PC-9 (cell line): ENCODE data around the gene VSTM5.

Source experiments
- EZH2 ChIP-seq: fragments of 200-600 bp; sonication (generic); IDR thresholded peaks from 2 replicates; pipeline ENCODE4 v1.8.0; 2017; ENCODE audit warnings: antibody characterized with exemption, low read depth
- TF ChIP-seq, protein P1 (sequence below): fragments of 200-600 bp; sonication (generic); conservative IDR thresholded peaks from 2 replicates; pipeline ENCODE4 v1.6.1; 2017; ENCODE audit warnings: mixed run types, antibody characterized with exemption, mild to moderate bottlenecking, moderate library complexity

DNA sequence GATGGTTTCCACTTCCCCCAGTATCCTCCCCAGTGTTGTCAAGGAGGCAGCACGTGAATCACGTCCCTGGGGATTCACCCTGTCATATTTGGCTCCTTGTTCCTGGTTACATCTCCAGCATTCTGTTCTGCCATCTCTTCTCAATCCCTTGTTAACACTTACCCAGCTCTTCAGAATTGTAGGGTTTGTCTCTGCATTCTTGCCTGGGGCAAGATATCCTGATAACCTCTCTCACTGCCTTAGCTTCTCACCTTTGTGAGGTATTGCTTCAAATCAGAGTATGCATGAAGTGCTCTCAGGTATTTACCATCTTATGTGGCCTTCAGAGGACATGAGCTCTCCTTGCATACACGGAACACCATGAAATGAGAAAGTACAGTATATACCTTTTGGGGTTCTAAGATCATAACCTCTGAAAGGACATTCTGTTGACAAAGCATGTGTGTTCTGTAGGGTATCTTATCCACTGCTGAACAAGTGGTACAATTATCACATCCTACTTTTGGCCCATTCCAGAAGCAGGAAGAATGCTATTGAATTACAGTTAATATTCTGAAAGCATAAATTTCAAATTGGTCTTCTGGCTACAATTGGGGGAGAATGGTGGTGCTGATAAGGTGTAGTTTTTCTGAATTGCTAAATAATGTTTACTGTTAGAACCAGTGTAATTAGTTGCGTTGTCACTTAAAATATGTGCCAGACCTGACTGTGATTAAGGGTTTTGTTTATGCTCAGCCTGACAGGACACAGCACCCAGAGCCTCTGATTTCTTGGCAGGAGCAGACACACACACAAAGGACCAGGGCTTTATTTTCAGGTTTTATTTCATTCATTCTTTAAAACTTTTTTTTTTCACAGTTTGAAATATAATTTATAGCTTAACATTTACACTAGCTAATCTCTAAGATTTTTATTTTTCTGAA lies 32.7 kb downstream of the VSTM5 start:
- TF ChIP-seq, protein P1, sequence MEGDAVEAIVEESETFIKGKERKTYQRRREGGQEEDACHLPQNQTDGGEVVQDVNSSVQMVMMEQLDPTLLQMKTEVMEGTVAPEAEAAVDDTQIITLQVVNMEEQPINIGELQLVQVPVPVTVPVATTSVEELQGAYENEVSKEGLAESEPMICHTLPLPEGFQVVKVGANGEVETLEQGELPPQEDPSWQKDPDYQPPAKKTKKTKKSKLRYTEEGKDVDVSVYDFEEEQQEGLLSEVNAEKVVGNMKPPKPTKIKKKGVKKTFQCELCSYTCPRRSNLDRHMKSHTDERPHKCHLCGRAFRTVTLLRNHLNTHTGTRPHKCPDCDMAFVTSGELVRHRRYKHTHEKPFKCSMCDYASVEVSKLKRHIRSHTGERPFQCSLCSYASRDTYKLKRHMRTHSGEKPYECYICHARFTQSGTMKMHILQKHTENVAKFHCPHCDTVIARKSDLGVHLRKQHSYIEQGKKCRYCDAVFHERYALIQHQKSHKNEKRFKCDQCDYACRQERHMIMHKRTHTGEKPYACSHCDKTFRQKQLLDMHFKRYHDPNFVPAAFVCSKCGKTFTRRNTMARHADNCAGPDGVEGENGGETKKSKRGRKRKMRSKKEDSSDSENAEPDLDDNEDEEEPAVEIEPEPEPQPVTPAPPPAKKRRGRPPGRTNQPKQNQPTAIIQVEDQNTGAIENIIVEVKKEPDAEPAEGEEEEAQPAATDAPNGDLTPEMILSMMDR, result no peak
- TF ChIP-seq EZH2, result no peak
